K562 (cell line): ENCODE results near the gene OR1I1. TPM values are rescaled to one million over a fixed set of nuclear protein-coding genes. Genes with fewer than 3 reads are reported as not detected.

ENCODE experiments used
- MIER1 ChIP-seq: fragments of 450-650 bp; IDR thresholded peaks from 2 replicates; pipeline ENCODE4 v1.6.1; 2016; ENCODE audit warnings: antibody characterized with exemption, mild to moderate bottlenecking, low read depth
- NFXL1 ChIP-seq: fragments of 450-650 bp; formaldehyde crosslinking; IDR thresholded peaks from 2 replicates; pipeline ENCODE4 v1.4.0; 2021; ENCODE audit warnings: mild to moderate bottlenecking
- OTX1 ChIP-seq: fragments of 450-650 bp; formaldehyde crosslinking; IDR thresholded peaks from 2 replicates; pipeline ENCODE4 v1.4.0; 2022; ENCODE audit warnings: mild to moderate bottlenecking
- SRSF1 ChIP-seq: fragments of 200-400 bp; formaldehyde crosslinking; IDR thresholded peaks from 2 replicates; pipeline ENCODE4 v1.6.1; 2017; ENCODE audit warnings: mild to moderate bottlenecking, low read depth, low read length, moderate library complexity
- ZBTB17 ChIP-seq: fragments of 450-650 bp; formaldehyde crosslinking; IDR thresholded peaks from 2 replicates; pipeline ENCODE4 v1.4.0; 2020; ENCODE audit warnings: mild to moderate bottlenecking
- polyA plus RNA-seq, 8 experiments: library from polyadenylated mRNA; depleted of rRNA in 4 of 8; stranded (reverse) in 5 of 8; unstranded in 3 of 8; fragments of >200 nt; fragmentation: Nextera tagmentation in 2 of 8; fragmentation: Illumina TruSeq in 1 of 8; extraction: Ambion mirVana in 2 of 8; extraction: Trizol in 1 of 8; gene quantifications; 2 replicates each; pipeline versions ENCODE4 v1.2.1 to v1.2.3, GENCODE V29; 2011 to 2014; ENCODE audit warnings: inconsistent platforms in 1 of 8, missing spikeins in 1 of 8
- total RNA-seq, 7 experiments: library from RNA; depleted of rRNA in 6 of 7; stranded (reverse); fragments of >200 nt in 6 of 7; fragmentation: Illumina TruSeq in 2 of 7; extraction: Trizol in 2 of 7; gene quantifications; 2 replicates each; pipeline versions ENCODE4 v1.2.1 to v1.2.3, GENCODE V29; 2011 to 2021; ENCODE audit warnings: low replicate concordance in 1 of 7
- TF ChIP-seq, protein P1 (sequence below), 3 experiments: fragments of 200-800 bp in 1 of 3; fragments of 250-450 bp in 1 of 3; fragments of 450-650 bp in 1 of 3; sonication (Bioruptor Pico) in 1 of 3; sonication (Bioruptor generic) in 1 of 3; formaldehyde crosslinking in 1 of 3; IDR thresholded peaks; 2 replicates each; pipeline versions ENCODE4 v1.6.1 to v1.8.0; 2016 to 2022; ENCODE audit warnings: mild to moderate bottlenecking in 2 of 3, missing genetic modification characterization in 2 of 3, missing compliant biosample characterization in 1 of 3, moderate library complexity in 1 of 3
- TF ChIP-seq, protein P2 (sequence below): fragments of 250-450 bp; sonication (Bioruptor Pico); IDR thresholded peaks from 2 replicates; pipeline ENCODE4 v1.5.0; 2020; ENCODE audit warnings: mild to moderate bottlenecking, borderline replicate concordance
- TF ChIP-seq, protein P3 (sequence below), 2 experiments: fragments of 450-650 bp in 1 of 2; sonication (generic) in 1 of 2; formaldehyde crosslinking; conservative IDR thresholded peaks; 2 replicates each; pipeline versions ENCODE4 v1.4.0 to v1.8.1; 2020 to 2022; ENCODE audit warnings: mild to moderate bottlenecking in 1 of 2, missing genetic modification reagents in 1 of 2
- TF ChIP-seq, protein P4 (sequence below): fragments of 200-800 bp; sonication (Bioruptor generic); IDR thresholded peaks from 2 replicates; pipeline ENCODE4 v1.6.1; 2017; ENCODE audit warnings: missing genetic modification characterization, missing compliant biosample characterization
- TF ChIP-seq, protein P5 (sequence below), 2 experiments: fragments of 450-650 bp; IDR thresholded peaks; 2 replicates each; pipeline ENCODE4 v1.6.1; 2018; ENCODE audit warnings: mild to moderate bottlenecking in 2 of 2, low read depth in 1 of 2; ENCODE audit not compliant: partially characterized antibody in 2 of 2
- TF ChIP-seq, protein P6 (sequence below): IDR thresholded peaks from 2 replicates; pipeline ENCODE4 v1.6.1; 2014; ENCODE audit warnings: antibody characterized with exemption

The OR1I1 gene
- total and polyA plus RNA-seq, 9 of the 15 experiments (the other 6 are each of a cell fraction or from before 2014, with no cell fraction given): not detected

DNA sequence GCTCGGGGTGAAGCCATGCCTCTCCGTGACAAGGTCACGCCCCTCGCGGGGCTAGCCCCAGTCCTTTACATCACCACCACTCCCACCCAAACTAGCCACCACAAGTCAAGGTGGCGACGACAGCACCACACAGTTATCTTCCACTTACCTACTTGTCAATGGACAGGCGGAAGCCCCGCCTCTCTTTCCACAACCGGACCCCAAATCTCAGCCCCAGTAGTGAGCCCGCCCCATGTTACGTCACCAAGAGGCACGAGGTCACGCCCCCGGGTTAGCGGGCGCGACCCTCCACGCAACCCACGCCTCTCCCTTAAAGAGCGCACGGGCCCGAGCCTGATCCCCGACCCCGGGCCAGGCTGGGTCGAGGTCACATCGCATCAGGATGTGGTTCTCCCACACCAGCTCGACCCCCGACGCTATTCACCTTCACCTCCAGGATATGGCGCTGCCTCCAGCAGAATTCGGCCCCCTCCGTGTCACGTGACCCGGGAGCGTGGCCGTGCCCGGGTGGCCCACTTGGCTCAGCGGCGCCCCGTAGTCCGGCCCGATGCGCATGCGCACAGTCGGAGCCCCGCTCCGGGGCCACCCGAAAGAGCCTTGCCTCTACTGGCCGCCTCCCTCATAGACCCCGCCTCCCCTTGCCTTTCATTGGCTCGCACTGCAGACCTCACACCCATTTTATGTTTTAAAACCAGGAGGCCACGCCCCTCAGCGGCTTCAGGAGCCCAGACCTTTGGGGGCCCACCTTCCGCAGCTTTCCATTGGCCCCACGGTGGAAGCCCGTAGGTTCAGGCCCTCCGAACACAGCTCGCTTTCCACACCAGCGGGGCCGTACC lies 43.4 kb downstream of the OR1I1 start (continued):
- TF ChIP-seq, protein P1, sequence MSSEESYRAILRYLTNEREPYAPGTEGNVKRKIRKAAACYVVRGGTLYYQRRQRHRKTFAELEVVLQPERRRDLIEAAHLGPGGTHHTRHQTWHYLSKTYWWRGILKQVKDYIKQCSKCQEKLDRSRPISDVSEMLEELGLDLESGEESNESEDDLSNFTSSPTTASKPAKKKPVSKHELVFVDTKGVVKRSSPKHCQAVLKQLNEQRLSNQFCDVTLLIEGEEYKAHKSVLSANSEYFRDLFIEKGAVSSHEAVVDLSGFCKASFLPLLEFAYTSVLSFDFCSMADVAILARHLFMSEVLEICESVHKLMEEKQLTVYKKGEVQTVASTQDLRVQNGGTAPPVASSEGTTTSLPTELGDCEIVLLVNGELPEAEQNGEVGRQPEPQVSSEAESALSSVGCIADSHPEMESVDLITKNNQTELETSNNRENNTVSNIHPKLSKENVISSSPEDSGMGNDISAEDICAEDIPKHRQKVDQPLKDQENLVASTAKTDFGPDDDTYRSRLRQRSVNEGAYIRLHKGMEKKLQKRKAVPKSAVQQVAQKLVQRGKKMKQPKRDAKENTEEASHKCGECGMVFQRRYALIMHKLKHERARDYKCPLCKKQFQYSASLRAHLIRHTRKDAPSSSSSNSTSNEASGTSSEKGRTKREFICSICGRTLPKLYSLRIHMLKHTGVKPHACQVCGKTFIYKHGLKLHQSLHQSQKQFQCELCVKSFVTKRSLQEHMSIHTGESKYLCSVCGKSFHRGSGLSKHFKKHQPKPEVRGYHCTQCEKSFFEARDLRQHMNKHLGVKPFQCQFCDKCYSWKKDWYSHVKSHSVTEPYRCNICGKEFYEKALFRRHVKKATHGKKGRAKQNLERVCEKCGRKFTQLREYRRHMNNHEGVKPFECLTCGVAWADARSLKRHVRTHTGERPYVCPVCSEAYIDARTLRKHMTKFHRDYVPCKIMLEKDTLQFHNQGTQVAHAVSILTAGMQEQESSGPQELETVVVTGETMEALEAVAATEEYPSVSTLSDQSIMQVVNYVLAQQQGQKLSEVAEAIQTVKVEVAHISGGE (CRISPR knock-in tag; IDR thresholded peaks at IDR 0.05): peak in 1 of 3 experiments; percentile 30; a peak in 1 of 6 replicates
- TF ChIP-seq OTX1 (CRISPR knock-in tag) (peak; percentile 19; the same call in 1 of the 2 replicates), ZBTB17 (CRISPR knock-in tag) (no peak), MIER1 (0 out of 2 replicates have a peak, but pooled peaks have one; percentile 12), NFXL1 (CRISPR knock-in tag) (no peak), SRSF1 (no peak)
- TF ChIP-seq, protein P2, sequence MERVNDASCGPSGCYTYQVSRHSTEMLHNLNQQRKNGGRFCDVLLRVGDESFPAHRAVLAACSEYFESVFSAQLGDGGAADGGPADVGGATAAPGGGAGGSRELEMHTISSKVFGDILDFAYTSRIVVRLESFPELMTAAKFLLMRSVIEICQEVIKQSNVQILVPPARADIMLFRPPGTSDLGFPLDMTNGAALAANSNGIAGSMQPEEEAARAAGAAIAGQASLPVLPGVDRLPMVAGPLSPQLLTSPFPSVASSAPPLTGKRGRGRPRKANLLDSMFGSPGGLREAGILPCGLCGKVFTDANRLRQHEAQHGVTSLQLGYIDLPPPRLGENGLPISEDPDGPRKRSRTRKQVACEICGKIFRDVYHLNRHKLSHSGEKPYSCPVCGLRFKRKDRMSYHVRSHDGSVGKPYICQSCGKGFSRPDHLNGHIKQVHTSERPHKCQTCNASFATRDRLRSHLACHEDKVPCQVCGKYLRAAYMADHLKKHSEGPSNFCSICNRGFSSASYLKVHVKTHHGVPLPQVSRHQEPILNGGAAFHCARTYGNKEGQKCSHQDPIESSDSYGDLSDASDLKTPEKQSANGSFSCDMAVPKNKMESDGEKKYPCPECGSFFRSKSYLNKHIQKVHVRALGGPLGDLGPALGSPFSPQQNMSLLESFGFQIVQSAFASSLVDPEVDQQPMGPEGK: no peak
- TF ChIP-seq, protein P3, sequence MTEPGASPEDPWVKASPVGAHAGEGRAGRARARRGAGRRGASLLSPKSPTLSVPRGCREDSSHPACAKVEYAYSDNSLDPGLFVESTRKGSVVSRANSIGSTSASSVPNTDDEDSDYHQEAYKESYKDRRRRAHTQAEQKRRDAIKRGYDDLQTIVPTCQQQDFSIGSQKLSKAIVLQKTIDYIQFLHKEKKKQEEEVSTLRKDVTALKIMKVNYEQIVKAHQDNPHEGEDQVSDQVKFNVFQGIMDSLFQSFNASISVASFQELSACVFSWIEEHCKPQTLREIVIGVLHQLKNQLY (CRISPR knock-in tag; conservative IDR thresholded peaks at IDR 0.05): no peak
- TF ChIP-seq, protein P4, sequence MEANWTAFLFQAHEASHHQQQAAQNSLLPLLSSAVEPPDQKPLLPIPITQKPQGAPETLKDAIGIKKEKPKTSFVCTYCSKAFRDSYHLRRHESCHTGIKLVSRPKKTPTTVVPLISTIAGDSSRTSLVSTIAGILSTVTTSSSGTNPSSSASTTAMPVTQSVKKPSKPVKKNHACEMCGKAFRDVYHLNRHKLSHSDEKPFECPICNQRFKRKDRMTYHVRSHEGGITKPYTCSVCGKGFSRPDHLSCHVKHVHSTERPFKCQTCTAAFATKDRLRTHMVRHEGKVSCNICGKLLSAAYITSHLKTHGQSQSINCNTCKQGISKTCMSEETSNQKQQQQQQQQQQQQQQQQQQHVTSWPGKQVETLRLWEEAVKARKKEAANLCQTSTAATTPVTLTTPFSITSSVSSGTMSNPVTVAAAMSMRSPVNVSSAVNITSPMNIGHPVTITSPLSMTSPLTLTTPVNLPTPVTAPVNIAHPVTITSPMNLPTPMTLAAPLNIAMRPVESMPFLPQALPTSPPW: peak; percentile 58
- TF ChIP-seq, protein P5, sequence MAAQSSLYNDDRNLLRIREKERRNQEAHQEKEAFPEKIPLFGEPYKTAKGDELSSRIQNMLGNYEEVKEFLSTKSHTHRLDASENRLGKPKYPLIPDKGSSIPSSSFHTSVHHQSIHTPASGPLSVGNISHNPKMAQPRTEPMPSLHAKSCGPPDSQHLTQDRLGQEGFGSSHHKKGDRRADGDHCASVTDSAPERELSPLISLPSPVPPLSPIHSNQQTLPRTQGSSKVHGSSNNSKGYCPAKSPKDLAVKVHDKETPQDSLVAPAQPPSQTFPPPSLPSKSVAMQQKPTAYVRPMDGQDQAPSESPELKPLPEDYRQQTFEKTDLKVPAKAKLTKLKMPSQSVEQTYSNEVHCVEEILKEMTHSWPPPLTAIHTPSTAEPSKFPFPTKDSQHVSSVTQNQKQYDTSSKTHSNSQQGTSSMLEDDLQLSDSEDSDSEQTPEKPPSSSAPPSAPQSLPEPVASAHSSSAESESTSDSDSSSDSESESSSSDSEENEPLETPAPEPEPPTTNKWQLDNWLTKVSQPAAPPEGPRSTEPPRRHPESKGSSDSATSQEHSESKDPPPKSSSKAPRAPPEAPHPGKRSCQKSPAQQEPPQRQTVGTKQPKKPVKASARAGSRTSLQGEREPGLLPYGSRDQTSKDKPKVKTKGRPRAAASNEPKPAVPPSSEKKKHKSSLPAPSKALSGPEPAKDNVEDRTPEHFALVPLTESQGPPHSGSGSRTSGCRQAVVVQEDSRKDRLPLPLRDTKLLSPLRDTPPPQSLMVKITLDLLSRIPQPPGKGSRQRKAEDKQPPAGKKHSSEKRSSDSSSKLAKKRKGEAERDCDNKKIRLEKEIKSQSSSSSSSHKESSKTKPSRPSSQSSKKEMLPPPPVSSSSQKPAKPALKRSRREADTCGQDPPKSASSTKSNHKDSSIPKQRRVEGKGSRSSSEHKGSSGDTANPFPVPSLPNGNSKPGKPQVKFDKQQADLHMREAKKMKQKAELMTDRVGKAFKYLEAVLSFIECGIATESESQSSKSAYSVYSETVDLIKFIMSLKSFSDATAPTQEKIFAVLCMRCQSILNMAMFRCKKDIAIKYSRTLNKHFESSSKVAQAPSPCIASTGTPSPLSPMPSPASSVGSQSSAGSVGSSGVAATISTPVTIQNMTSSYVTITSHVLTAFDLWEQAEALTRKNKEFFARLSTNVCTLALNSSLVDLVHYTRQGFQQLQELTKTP (IDR thresholded peaks at IDR 0.05; ENCODE audit: low read depth in 1 of 2, partially characterized antibody in 2 of 2): peak in 1 of 2 experiments; percentile 69
- TF ChIP-seq, protein P6, sequence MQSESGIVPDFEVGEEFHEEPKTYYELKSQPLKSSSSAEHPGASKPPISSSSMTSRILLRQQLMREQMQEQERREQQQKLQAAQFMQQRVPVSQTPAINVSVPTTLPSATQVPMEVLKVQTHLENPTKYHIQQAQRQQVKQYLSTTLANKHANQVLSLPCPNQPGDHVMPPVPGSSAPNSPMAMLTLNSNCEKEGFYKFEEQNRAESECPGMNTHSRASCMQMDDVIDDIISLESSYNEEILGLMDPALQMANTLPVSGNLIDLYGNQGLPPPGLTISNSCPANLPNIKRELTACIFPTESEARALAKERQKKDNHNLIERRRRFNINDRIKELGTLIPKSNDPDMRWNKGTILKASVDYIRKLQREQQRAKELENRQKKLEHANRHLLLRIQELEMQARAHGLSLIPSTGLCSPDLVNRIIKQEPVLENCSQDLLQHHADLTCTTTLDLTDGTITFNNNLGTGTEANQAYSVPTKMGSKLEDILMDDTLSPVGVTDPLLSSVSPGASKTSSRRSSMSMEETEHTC: peak; percentile 28; the same call in 1 of the 2 replicates
